Neural cell (in vitro differentiated cells): ENCODE results near the gene TBXA2R. TPM values are rescaled to one million over a fixed set of nuclear protein-coding genes. Genes with fewer than 3 reads are reported as not detected.
"Not testable (repeated sequence)": the region's sequence is repeated elsewhere in the genome, so short reads cannot be mapped to it uniquely, and the experiment has no call there.

Experiments used
- H2AFZ ChIP-seq: fragments of 200-600, 300-800 bp; sonication (generic), shearing (Covaris generic); 2 replicates; pipeline ENCODE4 v1.6.0; 2014; ENCODE audit warnings: low read depth, mild to moderate bottlenecking, antibody characterized with exemption, low read length, moderate library complexity
- H3F3A ChIP-seq: fragments of 200-600 bp; shearing (Covaris generic); 2 replicates; pipeline ENCODE4 v1.6.1; 2016; ENCODE audit warnings: mild to moderate bottlenecking, moderate library complexity, mixed read lengths, antibody characterized with exemption, low read length; ENCODE audit not compliant: insufficient read depth, poor library complexity, severe bottlenecking
- H3K27ac ChIP-seq: fragments of 200-600, 300-800 bp; sonication (generic), shearing (Covaris generic); 2 replicates; pipeline ENCODE4 v1.5.1; 2014; ENCODE audit warnings: mild to moderate bottlenecking, low read length, moderate library complexity
- H3K27me3 ChIP-seq: fragments of 300-800, 200-600 bp; sonication (generic), shearing (Covaris generic); 2 replicates; pipeline ENCODE4 v1.6.0; 2014; ENCODE audit warnings: mild to moderate bottlenecking, low read depth, low read length, moderate library complexity; ENCODE audit not compliant: insufficient read depth
- H3K36me3 ChIP-seq: fragments of 300-800, 200-600 bp; sonication (generic), shearing (Covaris generic); 2 replicates; pipeline ENCODE4 v1.5.1; 2014; ENCODE audit warnings: mild to moderate bottlenecking, antibody characterized with exemption, low read length, moderate library complexity; ENCODE audit not compliant: insufficient read depth
- H3K4me2 ChIP-seq: fragments of 300-800, 200-600 bp; sonication (generic), shearing (Covaris generic); 2 replicates; pipeline ENCODE4 v1.6.0; 2014; ENCODE audit warnings: mild to moderate bottlenecking, low read length
- H3K4me3 ChIP-seq: fragments of 300-800, 200-600 bp; sonication (generic), shearing (Covaris generic); 2 replicates; pipeline ENCODE4 v1.5.1; 2014; ENCODE audit warnings: mild to moderate bottlenecking, low read length, moderate library complexity
- H3K79me2 ChIP-seq: fragments of 200-600 bp; shearing (Covaris generic); replicated peaks from 2 replicates; pipeline ENCODE4 v1.6.0; 2014; ENCODE audit warnings: mild to moderate bottlenecking, low read length, moderate library complexity; ENCODE audit not compliant: insufficient read depth
- H3K9ac ChIP-seq: fragments of 300-800, 200-600 bp; sonication (generic), shearing (Covaris generic); 2 replicates; pipeline ENCODE4 v1.6.1; 2016; ENCODE audit warnings: mild to moderate bottlenecking, low read length, mixed read lengths
- H3K9me2 ChIP-seq: fragments of 200-600 bp; shearing (Covaris generic); 2 replicates; pipeline ENCODE4 v1.6.1; 2016; ENCODE audit warnings: mild to moderate bottlenecking, low read length, mixed read lengths; ENCODE audit not compliant: insufficient read depth
- H3K9me3 ChIP-seq: fragments of 200-600, 300-800 bp; sonication (generic), shearing (Covaris generic); 2 replicates; pipeline ENCODE4 v1.6.1; 2016; ENCODE audit warnings: mild to moderate bottlenecking, mixed run types, low read length, moderate library complexity, mixed read lengths
- H4K20me1 ChIP-seq: fragments of 200-600 bp; shearing (Covaris generic); 2 replicates; pipeline ENCODE4 v1.6.1; 2016; ENCODE audit warnings: mild to moderate bottlenecking, mixed run types; ENCODE audit not compliant: insufficient read depth
- EP300 ChIP-seq: fragments of 450-650 bp; conservative IDR thresholded peaks from 2 replicates; pipeline ENCODE4 v1.6.1; 2014; ENCODE audit warnings: antibody characterized with exemption, mild to moderate bottlenecking, moderate library complexity; ENCODE audit not compliant: poor library complexity, severe bottlenecking
- EZH2 ChIP-seq: fragments of 200-600, 300-800 bp; shearing (Covaris generic), sonication (generic); IDR thresholded peaks from 2 replicates; pipeline ENCODE4 v1.6.1; 2014; ENCODE audit warnings: antibody characterized with exemption, low read length, borderline replicate concordance, mild to moderate bottlenecking; ENCODE audit not compliant: insufficient read depth, poor library complexity, severe bottlenecking
- MXI1 ChIP-seq: fragments of 450-650 bp; conservative IDR thresholded peaks from 2 replicates; pipeline ENCODE4 v1.6.1; 2014; ENCODE audit warnings: antibody characterized with exemption, mild to moderate bottlenecking; ENCODE audit not compliant: poor library complexity, severe bottlenecking
- POLR2AphosphoS5 ChIP-seq: IDR thresholded peaks from 2 replicates; pipeline ENCODE4 v1.6.1; 2012
- RAD21 ChIP-seq: fragments of 450-650 bp; conservative IDR thresholded peaks from 2 replicates; pipeline ENCODE4 v1.6.1; 2014; ENCODE audit warnings: antibody characterized with exemption, mild to moderate bottlenecking, moderate library complexity
- SMC3 ChIP-seq: fragments of 450-650 bp; conservative IDR thresholded peaks from 2 replicates; pipeline ENCODE4 v1.6.1; 2014; ENCODE audit warnings: antibody characterized with exemption, mild to moderate bottlenecking, moderate library complexity; ENCODE audit not compliant: poor library complexity
- TAF1 ChIP-seq: IDR thresholded peaks from 2 replicates; pipeline ENCODE4 v1.6.1; 2012; ENCODE audit warnings: low read depth
- polyA plus RNA-seq: library from polyadenylated mRNA; depleted of rRNA; stranded (reverse); fragments of >200 nt; gene quantifications from 2 replicates; pipeline ENCODE4 v1.2.3, GENCODE V29; 2014
- TF ChIP-seq, protein P1 (sequence below): fragments of 450-650 bp; IDR thresholded peaks from 2 replicates; pipeline ENCODE4 v1.5.1; 2014; ENCODE audit warnings: antibody characterized with exemption, mild to moderate bottlenecking, moderate library complexity; ENCODE audit not compliant: poor library complexity, severe bottlenecking
- TF ChIP-seq, protein P2 (sequence below): IDR thresholded peaks from 2 replicates; pipeline ENCODE4 v1.6.1; 2012; ENCODE audit warnings: borderline replicate concordance

The TBXA2R gene
- polyA plus RNA-seq, 1 donor from 2014 or later = not detected

DNA sequence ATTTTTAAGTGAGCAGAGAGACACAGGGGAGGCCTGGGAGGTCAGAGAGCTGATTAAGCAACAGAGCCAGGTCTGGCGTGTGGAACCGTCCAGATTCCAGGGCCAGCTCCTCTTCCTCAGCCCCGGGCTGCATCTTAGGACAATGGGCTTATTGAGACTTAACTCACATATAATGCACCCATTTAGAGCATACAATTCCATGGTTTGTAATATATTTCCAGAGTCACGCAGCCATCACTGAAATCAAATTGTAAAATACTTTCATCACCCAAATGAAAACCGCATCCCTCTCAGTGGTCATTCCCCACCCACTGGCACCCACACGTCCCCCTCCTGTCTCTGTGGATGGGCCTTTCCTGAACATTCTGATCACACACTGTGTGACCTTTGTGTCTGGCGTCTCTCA, 36.1 kb downstream of the TBXA2R start:
- Histone ChIP-seq H3K27ac (no peak overlapping the region), H3K79me2 (no peaks in the 10 kb centered on the region), H3K9ac (no peak overlapping the region), H3K9me2 (no peaks in the 10 kb centered on the region), H3K27me3 (no peaks in the 10 kb centered on the region), H2AFZ (no peak overlapping the region), H3F3A (no peaks in the 10 kb centered on the region), H3K9me3 (no peaks in the 10 kb centered on the region), H3K4me3 (no peak overlapping the region), H3K4me2 (no peak overlapping the region), H3K36me3 (no peaks in the 10 kb centered on the region), H4K20me1 (no peaks in the 10 kb centered on the region)
- TF ChIP-seq POLR2AphosphoS5 (no peak), MXI1 (no peak), SMC3 (no peak), EZH2 (no peak), RAD21 (no peak), EP300 (no peak), TAF1 (no peak)
- TF ChIP-seq, protein P1, sequence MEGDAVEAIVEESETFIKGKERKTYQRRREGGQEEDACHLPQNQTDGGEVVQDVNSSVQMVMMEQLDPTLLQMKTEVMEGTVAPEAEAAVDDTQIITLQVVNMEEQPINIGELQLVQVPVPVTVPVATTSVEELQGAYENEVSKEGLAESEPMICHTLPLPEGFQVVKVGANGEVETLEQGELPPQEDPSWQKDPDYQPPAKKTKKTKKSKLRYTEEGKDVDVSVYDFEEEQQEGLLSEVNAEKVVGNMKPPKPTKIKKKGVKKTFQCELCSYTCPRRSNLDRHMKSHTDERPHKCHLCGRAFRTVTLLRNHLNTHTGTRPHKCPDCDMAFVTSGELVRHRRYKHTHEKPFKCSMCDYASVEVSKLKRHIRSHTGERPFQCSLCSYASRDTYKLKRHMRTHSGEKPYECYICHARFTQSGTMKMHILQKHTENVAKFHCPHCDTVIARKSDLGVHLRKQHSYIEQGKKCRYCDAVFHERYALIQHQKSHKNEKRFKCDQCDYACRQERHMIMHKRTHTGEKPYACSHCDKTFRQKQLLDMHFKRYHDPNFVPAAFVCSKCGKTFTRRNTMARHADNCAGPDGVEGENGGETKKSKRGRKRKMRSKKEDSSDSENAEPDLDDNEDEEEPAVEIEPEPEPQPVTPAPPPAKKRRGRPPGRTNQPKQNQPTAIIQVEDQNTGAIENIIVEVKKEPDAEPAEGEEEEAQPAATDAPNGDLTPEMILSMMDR = no peak
- TF ChIP-seq, protein P2, sequence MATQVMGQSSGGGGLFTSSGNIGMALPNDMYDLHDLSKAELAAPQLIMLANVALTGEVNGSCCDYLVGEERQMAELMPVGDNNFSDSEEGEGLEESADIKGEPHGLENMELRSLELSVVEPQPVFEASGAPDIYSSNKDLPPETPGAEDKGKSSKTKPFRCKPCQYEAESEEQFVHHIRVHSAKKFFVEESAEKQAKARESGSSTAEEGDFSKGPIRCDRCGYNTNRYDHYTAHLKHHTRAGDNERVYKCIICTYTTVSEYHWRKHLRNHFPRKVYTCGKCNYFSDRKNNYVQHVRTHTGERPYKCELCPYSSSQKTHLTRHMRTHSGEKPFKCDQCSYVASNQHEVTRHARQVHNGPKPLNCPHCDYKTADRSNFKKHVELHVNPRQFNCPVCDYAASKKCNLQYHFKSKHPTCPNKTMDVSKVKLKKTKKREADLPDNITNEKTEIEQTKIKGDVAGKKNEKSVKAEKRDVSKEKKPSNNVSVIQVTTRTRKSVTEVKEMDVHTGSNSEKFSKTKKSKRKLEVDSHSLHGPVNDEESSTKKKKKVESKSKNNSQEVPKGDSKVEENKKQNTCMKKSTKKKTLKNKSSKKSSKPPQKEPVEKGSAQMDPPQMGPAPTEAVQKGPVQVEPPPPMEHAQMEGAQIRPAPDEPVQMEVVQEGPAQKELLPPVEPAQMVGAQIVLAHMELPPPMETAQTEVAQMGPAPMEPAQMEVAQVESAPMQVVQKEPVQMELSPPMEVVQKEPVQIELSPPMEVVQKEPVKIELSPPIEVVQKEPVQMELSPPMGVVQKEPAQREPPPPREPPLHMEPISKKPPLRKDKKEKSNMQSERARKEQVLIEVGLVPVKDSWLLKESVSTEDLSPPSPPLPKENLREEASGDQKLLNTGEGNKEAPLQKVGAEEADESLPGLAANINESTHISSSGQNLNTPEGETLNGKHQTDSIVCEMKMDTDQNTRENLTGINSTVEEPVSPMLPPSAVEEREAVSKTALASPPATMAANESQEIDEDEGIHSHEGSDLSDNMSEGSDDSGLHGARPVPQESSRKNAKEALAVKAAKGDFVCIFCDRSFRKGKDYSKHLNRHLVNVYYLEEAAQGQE = no peak

DNA sequence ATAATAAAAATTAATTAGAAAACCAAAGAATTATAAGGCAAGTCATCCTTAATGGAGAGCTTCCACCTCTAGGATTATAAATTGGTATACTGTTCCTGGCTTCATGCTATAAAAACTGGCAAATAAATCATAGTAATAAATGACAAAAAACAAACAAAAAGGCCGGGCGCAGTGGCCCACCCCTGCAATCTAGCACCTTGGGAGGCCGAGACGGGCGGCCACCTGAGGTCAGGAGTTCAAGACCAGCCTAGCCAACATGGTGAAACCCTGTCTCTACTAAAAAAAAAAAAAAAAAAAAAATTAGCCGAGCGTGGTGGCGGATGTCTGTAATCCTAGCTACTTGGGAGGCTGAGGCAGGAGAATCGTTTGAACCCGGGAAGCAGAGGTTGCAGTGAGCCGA, 36.6 kb downstream of the TBXA2R start:
- H3F3A ChIP-seq, H3K9ac ChIP-seq, H2AFZ ChIP-seq, H3K9me2 ChIP-seq, H3K79me2 ChIP-seq, H3K27me3 ChIP-seq, H3K9me3 ChIP-seq, H3K27ac ChIP-seq, H3K4me2 ChIP-seq, H4K20me1 ChIP-seq, H3K4me3 ChIP-seq, H3K36me3 ChIP-seq: not testable (repeated sequence)

DNA sequence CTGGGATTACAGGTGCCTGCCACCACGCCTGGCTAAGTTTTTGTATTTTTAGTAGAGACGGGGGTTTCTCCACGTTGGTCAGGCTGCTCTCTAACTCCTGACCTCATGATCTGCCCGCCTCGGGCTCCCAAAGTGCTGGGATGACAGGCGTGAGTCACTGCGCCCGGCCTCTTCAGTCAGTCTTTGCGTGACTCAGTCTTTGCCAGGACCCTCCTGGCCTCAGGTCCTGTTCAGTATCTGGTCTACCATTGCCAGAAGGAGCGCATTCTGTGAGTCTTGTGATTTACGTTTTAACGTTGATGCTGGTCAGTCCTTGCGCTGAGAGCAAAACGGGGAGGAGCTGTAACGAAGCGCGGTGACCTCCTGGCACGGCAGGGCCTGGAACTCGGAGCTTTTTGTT, 41.5 kb downstream of the TBXA2R start:
- H3K9me2 ChIP-seq = no peaks in the 10 kb centered on the region
- no peak overlapping the region for H3K9ac ChIP-seq
- H3K4me3 ChIP-seq = no peak overlapping the region
- H3K79me2 ChIP-seq = no peaks in the 10 kb centered on the region
- no peak overlapping the region for H3K27ac ChIP-seq
- H4K20me1 ChIP-seq = no peaks in the 10 kb centered on the region
- no peak overlapping the region for H2AFZ ChIP-seq
- no peak overlapping the region for H3K4me2 ChIP-seq
- TF ChIP-seq POLR2AphosphoS5 (no peak), EZH2 (no peak), RAD21 (no peak), TAF1 (no peak)
- TF ChIP-seq, protein P1 = no peak
- TF ChIP-seq, protein P2 = no peak
- H3F3A ChIP-seq = no peaks in the 10 kb centered on the region
- no peaks in the 10 kb centered on the region for H3K9me3 ChIP-seq
- H3K36me3 ChIP-seq = no peaks in the 10 kb centered on the region
- no peaks in the 10 kb centered on the region for H3K27me3 ChIP-seq
